Keratinocyte (primary cell): ENCODE measurements around the gene GADD45G. TPM values are rescaled to one million over a fixed set of nuclear protein-coding genes. Genes with fewer than 3 reads are reported as not detected.

Experiments used
- DNase-seq: peaks from one replicate; pipeline ENCODE4 v3.0.0-alpha.2; 2011; ENCODE audit warnings: low read depth, missing footprints, low spot score
- FAIRE-seq: peaks from 2 replicates; lab custom pipeline; 2011; peaks lifted over from hg19 to GRCh38; lab: Jason Lieb, UNC
- H2AFZ ChIP-seq: 2 replicates; pipeline ENCODE4 v1.6.0; 2012; ENCODE audit warnings: low read length, control low read depth, inconsistent platforms; ENCODE audit not compliant: control insufficient read depth
- H3K27ac ChIP-seq: 2 replicates; pipeline ENCODE4 v1.5.1; 2011; ENCODE audit warnings: low read length; ENCODE audit not compliant: control insufficient read depth, insufficient read depth
- H3K27me3 ChIP-seq: 3 replicates; pipeline ENCODE4 v1.6.0; 2011; ENCODE audit warnings: low read length; ENCODE audit not compliant: control insufficient read depth, insufficient read depth; ENCODE audit errors: extremely low read depth
- H3K36me3 ChIP-seq, 2 experiments: 2 replicates in 1 of 2; 3 replicates in 1 of 2; pipeline ENCODE4 v1.5.1; 2011; ENCODE audit warnings: low read length in 2 of 2, mild to moderate bottlenecking in 1 of 2; ENCODE audit not compliant: control insufficient read depth in 2 of 2, insufficient read depth in 2 of 2; ENCODE audit errors: extremely low read depth in 1 of 2
- H3K4me1 ChIP-seq: 3 replicates; pipeline ENCODE4 v1.5.1; 2011; ENCODE audit warnings: low read length; ENCODE audit not compliant: control insufficient read depth, insufficient read depth; ENCODE audit errors: extremely low read depth
- H3K4me2 ChIP-seq: 3 replicates; pipeline ENCODE4 v1.6.0; 2011; ENCODE audit warnings: low read depth, low read length; ENCODE audit not compliant: control insufficient read depth, insufficient read depth; ENCODE audit errors: extremely low read depth
- H3K4me3 ChIP-seq, 3 experiments: fragments of 200-600 bp in 1 of 3; sonication (generic) in 1 of 3; 2 replicates in 2 of 3; 3 replicates in 1 of 3; pipeline ENCODE4 v1.5.1; 2011 to 2016; ENCODE audit warnings: low read length in 3 of 3, mild to moderate bottlenecking in 3 of 3, control low read depth in 2 of 3, inconsistent platforms in 1 of 3, low read depth in 1 of 3, mixed read lengths in 1 of 3, mixed run types in 1 of 3, moderate library complexity in 1 of 3; ENCODE audit not compliant: control insufficient read depth in 2 of 3, insufficient read depth in 2 of 3; ENCODE audit errors: extremely low read depth in 1 of 3
- H3K79me2 ChIP-seq: 2 replicates; pipeline ENCODE4 v1.6.0; 2012; ENCODE audit warnings: low read length; ENCODE audit not compliant: control insufficient read depth, insufficient read depth
- H3K9ac ChIP-seq: 3 replicates; pipeline ENCODE4 v1.6.0; 2011; ENCODE audit warnings: low read length; ENCODE audit not compliant: control insufficient read depth, insufficient read depth; ENCODE audit errors: extremely low read depth
- H3K9me1 ChIP-seq: 3 replicates; pipeline ENCODE4 v1.6.0; 2011; ENCODE audit warnings: low read length; ENCODE audit not compliant: control insufficient read depth, insufficient read depth; ENCODE audit errors: extremely low read depth
- H3K9me3 ChIP-seq: 2 replicates; pipeline ENCODE4 v1.5.1; 2012; ENCODE audit warnings: low read depth, low read length; ENCODE audit not compliant: control insufficient read depth
- H4K20me1 ChIP-seq: 3 replicates; pipeline ENCODE4 v1.6.0; 2011; ENCODE audit warnings: low read length; ENCODE audit not compliant: control insufficient read depth, insufficient read depth; ENCODE audit errors: extremely low read depth
- CTCF ChIP-seq, 3 experiments: IDR thresholded peaks in 1 of 3; conservative IDR thresholded peaks in 1 of 3; optimal IDR thresholded peaks in 1 of 3; 2 replicates in 2 of 3; 3 replicates in 1 of 3; pipeline versions ENCODE3 to v1.5.1; 2011; ENCODE audit warnings: low read length in 3 of 3, mild to moderate bottlenecking in 3 of 3, moderate library complexity in 2 of 3, control low read depth in 1 of 3, inconsistent platforms in 1 of 3; ENCODE audit not compliant: insufficient read depth in 2 of 3; ENCODE audit errors: extremely low read depth in 1 of 3
- EZH2 ChIP-seq: IDR thresholded peaks from one replicate; pipeline ENCODE4 v1.6.1; 2012; ENCODE audit warnings: inconsistent platforms, mild to moderate bottlenecking, low read length, moderate library complexity
- dilution Hi-C: fragments of 300-500 bp; cut with MboI; formaldehyde crosslinking; loops from one replicate; pipeline ENCODE4 v1.7.0; 2020; ENCODE audit warnings: low sequenced_read_pairs; ENCODE audit not compliant: extremely low pct_ligation_motif_present
- polyA plus RNA-seq, 5 experiments: library from polyadenylated mRNA; depleted of rRNA in 3 of 5; stranded (reverse) in 3 of 5; stranded (forward) in 1 of 5; unstranded in 1 of 5; fragments of >200 nt; gene quantifications; 1 replicate in 1 of 5; 2 replicates in 3 of 5; 3 replicates in 1 of 5; pipeline versions ENCODE4 v1.2.1 to v1.2.3, GENCODE V29; 2011 to 2012; ENCODE audit warnings: missing spikeins in 2 of 5, low read depth in 1 of 5, low replicate concordance in 1 of 5

GADD45G gene
- polyA plus RNA-seq, 1 donor (not counting 4 experiments of a cell fraction or from before 2014, with no cell fraction given) = 0.05 TPM

- no peak overlapping the region for H2AFZ ChIP-seq
- no peak overlapping the region for H3K4me2 ChIP-seq
- H3K79me2 ChIP-seq = no peaks in the 10 kb centered on the region
- H3K9ac ChIP-seq = no peak overlapping the region
- H3K27me3 ChIP-seq = peaks cover 10% of the 10 kb centered on the region
- no peaks in the 10 kb centered on the region for H3K4me1 ChIP-seq
- H4K20me1 ChIP-seq = no peaks in the 10 kb centered on the region
- H3K36me3 ChIP-seq = no peaks in the 10 kb centered on the region
- H3K9me3 ChIP-seq = peaks cover 4% of the 10 kb centered on the region
- no peak overlapping the region for H3K4me3 ChIP-seq
- dilution Hi-C loops = no loop called here
- TF ChIP-seq EZH2 = no peak
- TF ChIP-seq CTCF (optimal IDR thresholded peaks at IDR 0.05 in 1 of 3, IDR thresholded peaks at IDR 0.05 in 1 of 3, conservative IDR thresholded peaks at IDR 0.05 in 1 of 3; ENCODE audit: extremely low read depth in 1 of 3, insufficient read depth in 2 of 3, low read length in 3 of 3) = no peak
- DNase-seq (no peak), FAIRE-seq (no peak)
- no peaks in the 10 kb centered on the region for H3K9me1 ChIP-seq
- H3K27ac ChIP-seq = no peak overlapping the region
Measured at GRCh38 chr9:89612566-89613278, 7.9 kb downstream of the GADD45G start.

- no peaks in the 10 kb centered on the region for H3K79me2 ChIP-seq
- H3K4me2 ChIP-seq = no peak overlapping the region
Measured at GRCh38 chr9:89613912-89614892, 9.4 kb downstream of the GADD45G start.

More at GRCh38 chr9:89613912-89614892, 9.4 kb downstream of the GADD45G start:
- H3K27me3 ChIP-seq = peaks cover 7% of the 10 kb centered on the region
- DNase-seq (no peak), FAIRE-seq (no peak)
- H3K4me1 ChIP-seq = no peaks in the 10 kb centered on the region
- H3K9me1 ChIP-seq = no peaks in the 10 kb centered on the region
- H3K27ac ChIP-seq = no peak overlapping the region
- H3K4me3 ChIP-seq = no peak overlapping the region
- H4K20me1 ChIP-seq = no peaks in the 10 kb centered on the region
- dilution Hi-C loops = no loop called here
- H3K9me3 ChIP-seq = peaks cover 4% of the 10 kb centered on the region
- H3K36me3 ChIP-seq = no peaks in the 10 kb centered on the region
- TF ChIP-seq EZH2 = no peak
- TF ChIP-seq CTCF (optimal IDR thresholded peaks at IDR 0.05 in 1 of 3, IDR thresholded peaks at IDR 0.05 in 1 of 3, conservative IDR thresholded peaks at IDR 0.05 in 1 of 3; ENCODE audit: extremely low read depth in 1 of 3, insufficient read depth in 2 of 3, low read length in 3 of 3) = no peak
- no peak overlapping the region for H2AFZ ChIP-seq
- no peak overlapping the region for H3K9ac ChIP-seq
